ENCODE results near the gene GPLD1.

- TF ChIP-seq CTCF (IDR thresholded peaks at IDR 0.05; ENCODE audit: low read depth, low read length, poor library complexity, severe bottlenecking) (no peak), EZH2phosphoT487 (IDR thresholded peaks at IDR 0.05; ENCODE audit: borderline replicate concordance, low read length) (no peak)
Measured at GRCh38 chr6:24477070-24477469, 12.3 kb downstream of the GPLD1 start.
